Activated CD4-positive, CD25-positive, alpha-beta regulatory T cell (primary cell): ENCODE data around the gene PER1.
A peak's percentile ranks its signal among the peaks of the same experiment; 100 is the strongest.
"Not testable (repeated sequence)": the region's sequence is repeated elsewhere in the genome, so short reads cannot be mapped to it uniquely, and the experiment has no call there.

Experiments used
- DNase-seq, 4 experiments: peaks; one replicate each; lab custom pipeline; 2025; lab: John Stamatoyannopoulos, UW

PER1 gene

GRCh38 chr17:8152112-8152775, at the start of gene PER1:
PER1 (minus strand) TSS chr17:8152404; CDS start chr17:8150706, 1,698 bp downstream.
- peak; percentile 39 to 76 (median 60) for DNase-seq

- DNase-seq = no peak
Observed at GRCh38 chr17:8192070-8192815, 40.0 kb upstream of the PER1 start.

DNA sequence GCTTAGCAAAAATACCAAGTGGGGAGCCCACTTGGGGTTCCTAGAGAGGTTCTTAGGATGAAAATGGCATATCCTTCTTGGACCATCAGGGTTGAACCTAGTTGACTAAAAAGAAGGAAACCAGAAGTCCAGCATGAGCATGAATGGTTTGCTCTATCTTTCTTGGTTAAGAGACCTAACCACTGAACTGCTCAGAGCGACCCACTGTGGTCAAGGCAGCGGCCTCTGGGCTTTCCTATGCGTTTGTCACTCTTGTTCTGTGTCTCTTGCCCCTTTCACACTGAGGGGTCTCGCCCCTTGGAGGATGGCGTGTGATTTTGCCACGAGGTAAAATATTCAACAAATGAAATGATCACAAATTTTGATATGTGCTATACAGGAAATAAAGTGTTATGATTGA, 38.3 kb upstream of the PER1 start:
- no peak for DNase-seq

- peak; percentile 75 to 90 (median 87) for DNase-seq
Observed at GRCh38 chr17:8189711-8190477, 37.7 kb upstream of the PER1 start, which contains the start of gene BORCS6. BORCS6 (minus strand) TSS chr17:8190180; CDS start chr17:8190140, 40 bp downstream.

DNA sequence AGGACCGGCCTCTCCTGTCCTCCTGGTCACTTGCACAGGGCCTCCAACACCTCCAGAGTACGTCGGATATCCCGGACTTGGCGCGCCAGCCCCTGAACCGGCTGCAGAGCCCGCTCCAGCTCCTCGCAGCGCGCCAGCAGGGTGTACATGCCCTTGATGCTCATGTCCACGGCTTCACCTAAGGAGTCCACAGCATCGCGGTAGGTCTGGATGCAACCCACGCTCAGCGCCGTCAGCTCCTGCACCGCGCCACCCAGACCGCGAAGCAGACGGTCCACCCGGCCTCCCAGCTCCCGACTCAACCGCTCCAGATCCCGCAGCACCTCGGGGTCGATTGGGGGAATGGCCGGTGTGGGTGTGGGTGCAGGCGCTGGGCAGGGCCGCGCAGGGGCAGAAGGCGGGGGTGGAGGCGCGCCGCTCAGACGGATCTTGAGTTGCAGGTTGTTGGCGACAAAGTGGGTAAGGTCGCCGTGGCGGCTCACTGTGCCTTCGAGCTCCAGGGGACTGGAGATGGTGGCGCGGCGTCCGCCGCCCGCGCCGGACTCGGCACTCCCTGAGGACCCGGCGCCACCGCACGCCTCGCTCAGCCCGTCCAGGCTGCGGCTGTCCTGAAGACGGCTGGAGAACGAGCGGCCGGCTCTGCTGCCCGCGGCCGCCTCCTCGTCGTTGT, 37.0 kb upstream of the PER1 start:
- DNase-seq = peak in 1 of 4 experiments; percentile 44

- no peak for DNase-seq
Observed at GRCh38 chr17:8188263-8188839, 36.1 kb upstream of the PER1 start.

- DNase-seq = peak; percentile 45 to 90 (median 73)
Observed at GRCh38 chr17:8187517-8188262, 35.5 kb upstream of the PER1 start.

DNA sequence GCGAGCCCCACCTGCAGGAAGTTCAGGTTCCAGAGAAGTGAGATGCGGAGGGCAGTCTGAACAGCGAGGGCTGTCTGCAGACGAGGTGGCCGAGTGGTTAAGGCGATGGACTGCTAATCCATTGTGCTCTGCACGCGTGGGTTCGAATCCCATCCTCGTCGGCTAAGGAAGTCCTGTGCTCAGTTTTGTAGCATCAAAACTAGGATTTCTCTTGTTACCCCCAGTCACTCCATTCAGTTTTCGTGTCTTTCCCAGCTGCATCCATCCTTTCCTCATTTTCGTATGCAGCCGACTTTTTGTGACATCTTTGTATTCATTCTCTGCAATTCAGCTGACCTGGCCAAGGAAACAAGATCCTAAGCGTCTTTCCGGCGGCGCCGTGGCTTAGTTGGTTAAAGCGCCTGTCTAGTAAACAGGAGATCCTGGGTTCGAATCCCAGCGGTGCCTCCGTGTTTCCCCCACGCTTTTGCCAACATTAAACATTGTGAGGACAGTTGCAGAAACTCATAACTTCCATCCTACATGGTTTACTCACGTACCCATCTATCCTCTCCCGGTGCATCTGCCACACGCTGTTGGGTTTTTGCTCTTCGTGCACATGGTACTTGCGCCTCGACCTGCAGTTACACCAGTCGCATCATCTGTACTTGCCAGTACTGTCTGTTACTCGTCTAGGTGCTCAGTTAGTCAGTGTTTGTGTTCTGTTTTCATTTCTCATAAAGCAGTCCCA, 34.7 kb upstream of the PER1 start:
- peak; percentile 73 to 95 (median 82) for DNase-seq

DNA sequence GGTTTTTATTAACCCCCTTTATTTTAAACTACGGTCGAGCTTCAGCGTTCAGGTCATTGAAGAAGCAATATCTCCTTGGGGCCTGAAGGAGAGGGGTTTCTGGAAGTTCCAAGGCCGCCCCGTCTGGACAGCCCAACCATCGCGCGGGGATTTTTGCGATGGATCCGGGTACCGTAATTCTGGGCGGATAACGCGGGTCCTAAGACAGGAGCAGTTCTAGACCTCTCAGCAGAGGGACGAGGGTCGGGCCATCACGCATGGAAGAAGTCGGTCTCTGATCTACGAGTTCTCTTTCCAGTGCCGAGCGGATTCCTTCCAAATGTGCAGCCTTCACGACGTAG, 34.2 kb upstream of the PER1 start:
- DNase-seq = no peak

- DNase-seq = peak; percentile 80 to 97 (median 92)
Observed at GRCh38 chr17:8185582-8186445, 33.6 kb upstream of the PER1 start.

- no peak for DNase-seq
Observed at GRCh38 chr17:8176998-8177731, 25.0 kb upstream of the PER1 start.

GRCh38 chr17:8176197-8176940, 24.2 kb upstream of the PER1 start, which contains the start of gene TMEM107:
TMEM107 (minus strand) TSS chr17:8176380; CDS start chr17:8176286, 94 bp downstream.
- peak; percentile 68 to 78 (median 71) for DNase-seq

GRCh38 chr17:8175795-8176196, 23.6 kb upstream of the PER1 start:
- no peak for DNase-seq

GRCh38 chr17:8173871-8174322, 21.7 kb upstream of the PER1 start:
- DNase-seq = no peak

DNA sequence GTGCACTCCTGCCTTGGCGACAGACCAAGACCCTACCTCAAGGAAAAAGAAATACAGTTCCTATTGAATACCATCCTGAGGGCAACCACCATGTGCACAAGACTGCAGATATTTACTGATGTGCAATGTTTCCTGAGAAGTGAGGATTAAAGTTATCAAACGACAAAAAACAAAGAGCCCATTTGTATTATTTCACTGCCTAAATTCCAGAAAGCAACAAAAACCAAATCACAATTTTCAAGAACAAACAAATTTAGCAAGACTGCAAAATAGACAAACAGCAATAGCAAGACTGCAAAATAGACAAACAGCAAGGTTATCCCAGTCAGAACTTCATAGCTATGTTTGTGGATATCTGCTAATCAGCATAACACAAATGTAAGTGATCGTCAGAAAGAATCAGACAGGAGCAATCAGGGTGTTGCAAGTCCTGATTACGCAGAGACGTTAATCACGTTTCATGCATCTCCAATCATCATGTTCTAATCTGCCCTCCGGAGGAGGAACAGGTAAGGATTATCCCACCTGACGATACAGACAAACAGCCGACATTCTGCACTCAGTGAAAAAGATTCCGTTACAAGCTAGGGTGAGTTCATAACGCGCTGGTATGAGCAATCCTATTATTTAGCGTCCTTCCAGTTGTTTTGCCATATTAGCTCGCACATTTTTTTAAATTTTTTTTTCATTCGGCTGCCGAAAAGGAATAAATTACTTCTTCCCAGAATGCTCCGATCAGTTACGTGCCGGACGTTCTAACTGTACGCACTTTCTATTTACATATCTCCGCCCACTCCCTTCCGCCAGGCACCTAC, 21.1 kb upstream of the PER1 start:
- DNase-seq = peak; percentile 34 to 53 (median 48)

GRCh38 chr17:8170186-8170585, 18.0 kb upstream of the PER1 start:
- not testable (repeated sequence) for DNase-seq

DNA sequence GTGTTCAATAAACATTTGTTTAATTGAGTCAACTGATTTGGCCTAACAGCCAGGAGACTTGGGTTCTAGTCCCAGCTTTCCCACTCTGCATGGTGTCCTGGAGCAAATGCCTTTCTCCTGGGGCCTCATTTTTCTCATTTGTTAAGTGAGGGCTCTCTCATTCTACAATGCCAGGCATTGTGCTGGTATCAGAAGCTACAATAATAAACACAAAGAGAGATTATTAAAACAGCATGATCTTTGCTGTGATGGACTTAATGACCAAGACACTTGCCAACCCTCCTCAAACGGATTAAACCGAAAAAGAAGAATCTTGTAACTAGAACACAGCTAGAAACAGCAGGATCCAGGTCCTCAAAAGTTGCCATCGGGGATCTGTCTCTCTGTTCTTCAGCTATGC, 15.3 kb upstream of the PER1 start:
- no peak for DNase-seq
